Hematopoietic multipotent progenitor cell treated with erythropoietin and hydrocortisone succinate and interleukin-3 and kit ligand, for 15 days (in vitro differentiated cells): ENCODE measurements around the gene ACTN1.
"Not testable (repeated sequence)": the region's sequence is repeated elsewhere in the genome, so short reads cannot be mapped to it uniquely, and the experiment has no call there.

Experiments
- DNase-seq: peaks from one replicate; pipeline ENCODE4 v3.0.0-alpha.2; 2015; ENCODE audit warnings: low spot score

ACTN1 gene

DNA sequence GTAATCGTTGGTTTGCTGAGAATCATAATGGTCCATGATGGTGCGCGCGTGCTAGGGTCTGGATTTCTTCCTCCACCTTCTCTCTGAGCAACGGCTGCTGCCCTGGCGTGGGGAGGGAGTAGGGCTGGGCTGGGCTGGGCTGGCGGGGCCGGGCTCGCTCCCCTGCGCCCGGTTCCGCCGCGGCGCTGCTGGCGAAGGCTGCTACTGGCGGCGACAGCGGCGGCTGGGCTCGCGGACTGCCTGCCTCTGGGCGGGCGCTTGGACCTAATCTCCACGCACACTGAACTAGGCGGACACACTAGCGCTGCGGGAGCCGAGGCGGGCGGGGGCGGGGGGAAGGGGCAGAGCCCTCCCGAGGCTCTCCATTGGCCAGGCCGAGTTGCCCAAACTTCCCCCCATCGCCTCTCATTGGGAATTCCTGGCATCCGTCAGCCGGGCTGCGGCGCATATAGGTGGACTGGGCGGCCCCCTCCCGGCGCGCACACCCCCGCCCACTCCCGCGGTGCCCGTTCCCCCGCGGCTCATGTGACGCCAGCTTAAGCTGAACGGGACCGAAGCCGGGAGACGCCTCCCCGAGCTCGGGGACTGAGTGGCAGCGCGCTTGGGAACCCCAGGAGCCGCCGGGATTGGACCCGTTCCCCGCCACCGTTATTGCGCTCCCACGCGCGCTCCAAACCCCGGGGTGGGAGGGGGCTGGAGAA, at the start of gene ACTN1:
Gene ACTN1 (minus strand): TSS at position 282 of the 701 bp plus-strand sequence. CDS start 246 bp downstream, at position 36.
- DNase-seq = peak; percentile 11

DNA sequence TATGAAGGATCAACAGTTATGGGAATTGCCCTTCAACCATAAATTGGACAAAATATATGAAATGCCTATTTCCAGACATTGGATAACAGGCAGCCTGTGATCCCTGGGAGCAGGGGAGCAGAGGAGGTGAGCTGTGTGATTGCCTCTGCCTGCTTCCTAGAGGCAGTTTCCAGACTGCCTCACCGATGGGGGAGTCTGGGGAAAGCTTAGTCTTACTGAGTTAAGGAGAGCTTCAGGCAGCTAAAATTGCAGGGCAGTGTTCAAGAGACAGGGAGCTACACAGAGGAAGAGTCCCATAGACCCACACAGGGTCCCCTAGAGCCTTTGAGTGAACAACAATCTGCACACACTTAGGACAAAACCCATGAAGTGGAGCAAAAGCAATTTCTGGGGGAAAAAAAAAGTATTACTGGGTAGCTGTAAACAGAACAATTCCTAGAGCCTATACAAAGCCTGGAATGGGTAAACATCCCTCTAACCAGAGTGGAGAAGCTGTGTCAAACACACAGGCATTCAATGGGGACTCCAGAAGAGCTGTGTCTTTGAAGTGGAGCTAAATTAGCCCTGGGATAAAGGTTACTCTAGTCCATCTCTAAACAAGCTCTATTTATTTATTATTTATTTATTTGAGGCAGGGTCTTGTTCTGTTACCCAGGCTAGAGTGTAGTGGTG, 48.3 kb upstream of the ACTN1 start:
- DNase-seq = no peak

DNA sequence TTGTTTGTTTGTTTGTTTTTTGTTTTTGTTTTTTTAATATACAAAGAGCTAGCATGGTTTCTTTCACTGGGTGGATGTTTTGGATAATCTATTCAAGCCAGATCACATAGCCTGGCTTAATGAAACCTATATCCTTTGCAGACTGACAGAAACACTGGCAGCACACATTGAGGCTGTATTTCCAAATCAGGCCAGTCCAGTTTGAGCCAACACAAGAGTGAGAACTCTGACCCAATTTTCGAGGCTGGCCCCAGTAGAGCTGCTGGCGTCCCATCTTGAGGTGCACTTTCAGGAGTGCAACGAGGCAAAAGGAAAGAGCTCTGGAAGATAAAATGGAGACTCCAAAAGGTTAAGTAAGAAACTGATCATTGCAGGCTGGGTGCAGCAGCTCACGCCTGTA, 43.9 kb upstream of the ACTN1 start:
- DNase-seq = no peak

DNA sequence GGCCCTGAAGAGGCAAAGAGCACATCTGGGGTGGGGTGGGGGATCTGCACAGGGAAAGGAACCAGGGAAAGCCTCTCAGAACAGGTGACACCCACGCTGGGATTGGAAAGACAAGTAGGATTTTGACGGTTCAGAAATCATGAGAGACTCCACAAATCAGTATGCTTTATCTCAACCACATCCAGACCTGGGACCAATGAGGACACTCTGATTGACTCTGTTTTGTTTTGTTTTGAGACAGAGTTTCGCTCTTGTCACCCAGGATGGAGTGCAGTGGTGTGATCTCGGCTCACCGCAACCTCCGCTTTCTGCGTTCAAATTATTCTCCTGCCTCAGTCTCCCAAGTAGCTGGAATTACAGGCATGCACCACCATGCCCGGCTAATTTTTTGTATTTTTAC, 43.0 kb upstream of the ACTN1 start:
- DNase-seq = not testable (repeated sequence)

DNA sequence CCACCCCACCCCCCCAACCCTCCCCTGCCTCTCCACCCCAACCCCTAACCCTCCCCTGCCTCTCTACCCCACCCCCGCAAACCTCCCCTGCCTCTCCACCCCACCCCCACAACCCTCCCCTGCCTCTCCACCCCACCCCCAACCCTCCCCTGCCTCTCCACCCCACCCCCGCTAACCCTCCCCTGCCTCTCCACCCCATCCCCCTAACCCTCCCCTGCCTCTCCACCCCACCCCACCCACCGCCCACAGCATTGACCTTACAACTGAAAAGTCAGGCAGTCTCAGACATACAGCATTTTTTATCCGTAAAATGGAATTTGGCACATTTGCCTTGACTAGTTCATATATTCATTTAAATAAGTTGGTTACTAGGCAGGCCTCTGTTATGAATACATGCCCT, 38.6 kb upstream of the ACTN1 start:
- no peak for DNase-seq

DNA sequence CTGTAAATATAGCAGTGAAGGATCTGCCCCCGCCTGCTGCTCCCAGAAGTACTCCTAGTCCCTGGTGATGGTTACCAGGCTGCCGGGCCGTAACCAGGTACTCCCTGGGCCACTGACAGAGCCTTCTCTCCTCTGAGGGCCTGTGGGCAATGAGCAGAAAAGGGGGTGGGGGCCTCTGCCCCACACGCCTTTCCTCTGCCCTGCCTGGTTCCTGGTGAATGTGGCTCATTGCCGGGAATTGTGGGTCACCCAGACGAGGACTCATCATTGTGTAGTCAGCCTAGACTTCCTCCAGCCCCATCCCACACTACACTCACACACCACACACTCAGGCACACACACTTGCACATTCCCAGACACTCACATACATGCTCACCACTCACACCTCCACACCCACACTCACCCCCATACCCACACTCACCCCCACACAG, 35.7 kb upstream of the ACTN1 start:
- DNase-seq = no peak

DNA sequence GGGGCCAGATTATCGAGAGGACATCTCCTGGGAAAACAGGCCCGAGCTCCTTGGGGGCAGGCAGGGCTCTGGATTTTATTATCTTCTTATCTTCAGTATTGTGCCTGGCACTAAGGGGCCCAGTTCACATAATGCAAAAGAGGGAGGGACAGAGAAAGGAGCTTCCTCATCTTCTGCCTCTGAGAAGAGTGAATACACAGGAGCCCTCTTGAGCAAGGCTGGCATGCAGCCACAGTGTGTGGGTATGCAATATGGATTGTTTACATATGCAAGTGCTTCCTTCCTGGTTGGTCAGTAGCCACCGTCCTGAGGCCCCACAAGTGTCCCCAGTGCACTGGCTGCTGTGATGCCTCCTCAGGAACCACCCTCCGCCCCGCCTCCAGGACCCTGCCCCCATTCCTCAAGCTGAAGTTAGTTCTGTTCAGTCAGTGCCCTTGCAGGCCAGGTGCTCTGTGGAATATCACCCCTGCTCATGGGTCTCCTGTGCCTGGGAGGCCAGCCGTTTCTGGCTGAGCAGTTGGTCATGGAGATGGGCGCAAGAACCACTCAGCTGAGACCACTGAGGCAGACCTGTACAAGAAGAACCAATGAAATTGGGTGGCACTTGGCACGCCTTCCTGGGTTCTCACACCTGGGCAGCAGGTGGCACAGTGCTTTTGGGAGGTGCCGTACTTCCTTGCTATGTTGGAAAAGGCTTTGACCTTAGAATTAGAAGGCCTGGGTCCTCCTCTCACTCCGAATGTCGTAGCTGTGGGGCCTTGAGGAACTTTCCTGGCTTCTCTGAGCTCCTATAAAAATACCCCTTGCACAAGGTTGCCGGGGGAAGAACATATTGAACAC, 35.1 kb upstream of the ACTN1 start:
- no peak for DNase-seq

DNA sequence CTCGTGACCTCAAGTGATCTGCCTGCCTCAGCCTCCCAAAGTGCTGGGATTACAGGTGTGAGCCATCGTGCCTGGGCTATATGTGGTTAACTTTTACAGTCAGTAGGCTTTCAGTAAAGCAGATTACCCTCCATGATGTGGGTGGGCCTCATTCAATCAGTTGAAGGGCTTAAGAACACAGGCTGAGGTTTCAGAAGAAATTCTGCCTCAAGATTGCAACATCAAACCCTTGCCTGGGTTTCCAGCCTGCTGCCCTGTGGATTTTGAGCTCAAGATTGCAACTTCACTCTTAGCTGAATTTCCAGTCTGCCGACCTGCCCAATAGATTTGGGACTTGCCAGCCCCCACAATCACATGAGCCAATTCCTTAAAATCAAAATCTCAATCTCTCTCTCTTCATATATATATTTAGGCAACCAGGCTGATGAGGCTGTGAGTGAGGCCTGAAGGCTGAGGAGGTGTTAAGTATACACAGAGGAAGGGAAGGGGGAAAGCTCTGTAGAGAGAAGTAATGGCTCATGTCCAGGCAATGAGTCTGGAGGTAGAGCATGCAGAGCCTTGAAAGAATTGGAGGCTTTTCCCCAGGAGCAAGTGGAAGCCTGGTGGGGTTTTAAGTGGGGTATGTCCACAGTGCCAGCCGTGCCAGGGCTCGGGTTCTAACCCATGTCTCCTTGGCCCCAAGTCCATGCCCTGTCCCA, 33.3 kb upstream of the ACTN1 start:
- DNase-seq = no peak

DNA sequence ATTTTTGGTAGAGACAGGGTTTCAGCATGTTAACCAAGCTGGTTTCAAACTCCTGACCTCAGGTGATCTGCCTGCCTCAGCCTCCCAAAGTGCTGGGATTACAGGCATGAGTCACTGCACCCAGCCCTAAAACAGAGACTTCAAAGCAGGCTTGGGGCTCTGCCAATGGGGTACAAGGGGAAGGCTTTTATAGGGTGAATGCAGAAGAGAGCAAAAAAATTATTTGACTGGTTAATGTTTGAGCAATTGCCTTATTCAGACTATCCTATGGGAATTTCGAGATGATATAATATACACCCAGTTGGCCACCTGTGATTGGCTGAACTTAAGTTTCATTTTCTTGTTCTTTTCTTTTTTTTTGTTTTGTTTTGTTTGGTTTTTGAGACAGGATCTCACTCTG, 31.5 kb upstream of the ACTN1 start:
- DNase-seq = no peak

DNA sequence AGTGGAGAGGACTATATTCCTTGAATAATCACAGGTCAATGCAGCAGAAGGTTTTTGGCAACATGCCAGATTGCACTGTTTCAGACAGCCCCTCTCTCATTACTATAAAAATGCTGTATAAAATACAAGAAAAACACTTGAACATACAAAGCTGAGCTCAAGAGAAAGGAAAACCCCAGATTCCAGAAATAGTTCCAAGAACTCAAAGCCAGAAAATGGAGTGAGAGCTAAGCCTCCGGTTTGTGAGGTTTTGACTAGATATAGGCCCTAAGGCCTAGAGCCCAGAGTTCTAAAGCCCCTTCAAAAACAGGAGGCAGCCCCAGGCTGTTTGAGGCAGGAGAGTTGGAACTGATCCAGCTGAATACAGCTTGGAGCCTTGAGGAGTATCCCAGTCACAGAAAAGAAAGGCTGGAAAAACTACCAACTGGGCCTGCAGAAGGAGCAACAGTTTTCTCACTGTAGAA, 29.4 kb upstream of the ACTN1 start:
- no peak for DNase-seq

DNA sequence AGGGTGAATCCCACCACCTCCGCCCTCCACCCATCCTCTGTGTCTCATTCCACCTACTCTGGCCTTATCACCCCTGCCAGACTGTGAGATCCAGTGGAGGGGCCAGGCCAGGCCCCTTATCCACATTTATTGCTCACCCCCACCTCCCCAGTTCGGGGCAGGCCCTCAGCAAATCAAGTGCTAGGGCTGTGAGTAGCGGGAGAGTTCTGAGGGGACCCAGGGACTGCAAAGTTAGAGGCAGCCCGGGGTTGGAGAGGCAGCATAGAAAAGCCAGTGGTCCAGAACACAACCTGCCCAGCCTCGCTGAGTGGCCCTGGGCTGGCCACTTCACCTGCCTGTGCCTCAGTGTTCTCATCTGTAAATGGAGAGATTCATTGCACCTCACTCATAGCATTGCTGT, 27.2 kb upstream of the ACTN1 start:
- DNase-seq = no peak

DNA sequence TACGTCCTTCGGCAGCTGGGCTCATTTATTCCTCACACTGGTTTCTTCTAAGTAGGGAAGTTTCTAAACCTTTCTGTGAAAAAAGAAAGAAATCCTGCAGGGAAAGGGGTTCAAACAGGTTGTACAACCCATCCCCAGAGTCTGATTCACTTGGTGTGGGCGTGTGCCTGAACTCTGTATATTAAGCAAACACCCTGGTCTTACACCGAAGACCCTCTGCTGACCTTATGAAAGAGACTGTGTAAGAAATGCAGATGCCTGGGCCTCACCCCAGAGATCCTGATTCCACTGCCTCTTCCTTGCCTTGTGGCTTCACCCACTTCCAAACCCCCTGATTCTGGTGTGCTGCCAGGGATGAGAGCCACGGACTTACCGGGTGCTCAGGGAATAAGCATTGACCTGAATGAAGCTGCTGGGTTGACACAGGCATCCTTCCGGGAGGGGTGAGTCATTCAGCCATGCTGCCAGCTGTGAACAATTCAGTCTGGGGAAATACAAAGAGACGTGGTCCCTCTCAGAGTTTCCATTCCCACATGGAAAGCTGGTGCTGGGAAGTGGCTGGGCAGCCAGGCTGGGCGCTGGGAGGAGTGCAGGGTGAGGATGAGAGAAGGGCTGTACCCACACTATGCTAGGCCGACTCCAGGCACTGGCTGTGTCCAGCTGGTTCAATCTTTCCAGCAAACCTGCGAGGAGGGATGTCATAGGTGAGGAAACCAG, 26.5 kb upstream of the ACTN1 start:
- no peak for DNase-seq

DNA sequence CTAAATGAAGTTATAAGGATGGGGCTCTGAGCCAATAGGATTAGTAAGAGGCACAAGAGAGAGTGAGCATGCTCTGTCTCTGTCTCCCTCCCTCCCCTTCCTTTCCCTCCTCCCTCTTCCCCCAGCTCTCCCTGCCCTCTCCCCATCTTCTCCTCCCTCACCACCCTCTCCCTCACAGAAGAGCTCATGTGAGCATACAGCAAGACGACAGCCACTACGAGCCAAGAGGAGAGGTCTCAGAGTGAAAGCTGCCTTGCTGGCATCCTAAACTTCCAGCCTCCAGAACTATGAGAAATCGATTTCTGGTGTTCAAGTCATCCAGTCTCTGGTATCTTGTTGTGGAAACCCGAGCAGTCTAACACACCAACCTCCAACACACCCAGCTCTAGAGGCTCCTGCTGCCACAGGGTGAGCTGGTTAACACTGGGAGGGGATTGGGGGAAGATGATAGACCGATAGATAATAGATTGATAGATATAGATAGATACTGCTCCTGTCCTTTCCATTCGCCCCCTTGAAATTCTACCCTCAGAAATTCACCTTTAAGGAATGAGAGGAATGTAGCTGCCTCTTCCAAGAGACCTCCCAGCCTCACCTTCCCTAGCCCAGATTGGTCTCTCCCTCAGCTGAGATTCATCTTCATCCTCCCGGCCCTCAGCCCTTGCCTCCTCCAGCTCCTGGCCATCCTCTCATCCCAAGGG, 25.8 kb upstream of the ACTN1 start:
- DNase-seq = no peak

DNA sequence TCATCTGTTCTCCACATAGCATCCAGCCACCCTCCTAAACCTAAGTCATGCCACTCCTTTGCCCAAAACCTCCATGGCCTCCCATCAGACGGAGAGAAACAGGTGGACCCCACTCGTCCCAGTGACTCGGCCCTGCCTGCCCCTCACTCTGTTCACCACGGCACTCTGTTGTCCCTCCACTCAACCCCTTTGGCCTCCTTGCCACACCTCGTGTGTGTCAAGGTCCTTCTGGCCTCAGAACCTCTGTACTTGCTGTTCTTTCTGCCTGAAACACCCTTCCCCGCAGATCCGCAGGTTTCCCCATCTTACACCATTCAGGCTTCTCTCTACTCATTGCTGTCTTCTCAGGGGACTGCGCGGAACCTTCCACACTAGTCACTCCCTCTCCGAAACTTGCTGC, 24.5 kb upstream of the ACTN1 start:
- no peak for DNase-seq

DNA sequence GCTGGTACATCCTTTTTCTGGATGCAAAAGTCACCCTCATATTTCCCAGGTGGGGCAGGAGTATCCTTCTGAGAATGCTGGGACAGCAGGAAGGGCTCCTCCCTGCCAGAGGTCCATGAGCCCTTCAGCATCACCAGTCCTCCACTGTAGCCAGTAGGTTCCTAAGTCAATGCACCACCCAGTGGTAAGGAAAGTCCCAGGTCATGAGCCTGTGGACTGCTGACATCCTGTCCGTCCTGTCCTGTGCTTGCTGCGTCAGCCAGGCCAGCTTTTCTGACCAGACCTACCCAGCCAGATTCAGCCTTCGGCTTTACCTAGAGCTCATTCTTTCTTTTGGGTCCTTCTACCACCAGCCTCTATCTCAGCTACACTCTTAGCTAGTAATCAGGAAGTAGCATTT, 23.0 kb upstream of the ACTN1 start:
- no peak for DNase-seq

DNA sequence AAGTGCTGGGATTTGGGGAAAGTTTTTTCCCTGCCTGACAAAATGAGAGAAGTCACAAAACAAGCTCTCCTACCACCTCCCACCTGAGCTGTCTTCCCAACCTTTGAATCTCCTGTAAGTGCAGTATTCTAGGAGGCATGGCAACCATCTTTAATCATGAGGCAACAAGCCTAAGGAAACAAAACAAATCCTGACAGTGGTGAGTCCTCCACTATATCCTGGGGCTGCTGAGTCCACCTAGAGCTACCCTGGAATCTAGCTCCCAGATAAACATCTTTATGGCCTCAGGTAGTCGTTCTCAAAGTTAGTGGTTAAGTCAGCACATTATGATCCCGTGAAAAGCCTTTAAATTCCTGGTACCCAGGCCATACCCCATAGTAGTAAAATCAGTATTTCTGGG, 22.3 kb upstream of the ACTN1 start:
- no peak for DNase-seq

DNA sequence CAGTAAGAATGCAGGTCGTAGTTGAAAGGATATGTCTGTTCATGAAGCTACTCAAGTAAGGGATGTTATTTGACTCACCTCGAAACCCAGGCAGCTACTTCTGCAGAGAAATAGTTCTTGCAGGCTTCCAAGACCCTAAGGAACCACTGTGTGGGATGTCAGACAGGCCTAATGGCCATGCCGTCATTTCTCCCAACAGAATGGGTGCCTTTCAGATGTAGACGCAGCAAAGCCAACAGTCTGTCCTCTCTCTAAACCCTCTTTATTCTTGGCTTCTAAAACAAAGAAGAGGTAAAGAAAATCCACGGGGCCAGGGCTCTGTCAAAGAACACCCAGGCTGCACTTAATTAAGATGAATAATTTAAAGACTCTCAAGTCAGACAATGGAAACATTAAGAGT, 19.0 kb upstream of the ACTN1 start:
- no peak for DNase-seq

DNA sequence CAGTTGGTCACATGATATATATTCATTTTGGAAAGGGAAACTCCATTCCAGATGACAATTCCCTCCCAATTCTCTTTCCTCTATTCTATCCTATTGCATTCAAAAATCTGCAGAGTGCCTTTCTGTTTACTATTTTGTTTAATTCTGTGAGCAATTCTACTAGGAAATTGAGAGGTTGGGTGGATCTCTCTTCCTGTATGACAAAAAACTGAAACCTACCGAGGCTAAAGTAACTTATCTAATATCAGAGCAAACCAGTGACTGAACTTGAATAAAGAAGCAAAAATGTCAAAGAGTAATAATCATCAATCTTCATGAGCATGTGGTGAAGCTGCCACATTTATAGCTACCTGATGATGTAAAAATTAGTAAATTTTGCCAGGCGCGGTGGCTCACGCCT, 16.6 kb upstream of the ACTN1 start:
- no peak for DNase-seq

DNA sequence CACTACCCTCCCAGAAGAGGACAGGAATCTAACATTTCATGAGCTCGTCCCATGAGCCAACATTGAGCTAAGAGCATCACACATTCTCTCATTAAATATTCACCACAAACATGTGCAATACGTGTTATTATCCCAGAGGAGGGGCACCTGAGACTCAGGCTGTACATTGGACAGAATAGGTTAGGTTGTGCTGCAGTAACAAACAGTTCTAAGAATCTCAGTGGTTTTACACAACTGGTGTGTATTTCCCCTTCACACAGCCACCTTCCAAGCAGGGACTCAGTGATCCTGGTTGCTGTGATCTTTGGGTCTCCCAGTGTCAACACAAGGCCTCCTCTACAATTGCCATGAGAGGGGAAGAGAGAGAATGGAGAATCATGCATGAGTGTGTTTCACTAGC, 15.0 kb upstream of the ACTN1 start:
- no peak for DNase-seq

DNA sequence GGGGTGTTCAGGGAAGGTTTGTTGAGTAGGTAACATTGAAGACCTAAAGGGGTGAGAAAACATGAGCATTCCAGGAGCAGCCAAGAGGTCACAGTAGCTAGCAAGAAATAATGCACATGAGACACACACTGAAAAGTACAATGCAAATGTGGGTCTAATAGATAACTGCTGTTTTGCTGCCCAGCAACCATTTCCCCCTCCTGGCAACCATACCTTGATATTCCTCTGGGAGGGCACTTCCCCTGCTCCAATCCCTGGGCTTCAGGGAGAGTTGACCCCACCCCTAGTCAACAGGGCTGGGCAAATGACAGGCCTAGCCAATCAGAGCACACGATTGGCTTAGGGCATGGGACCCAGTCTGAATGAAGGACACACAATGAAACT, 8.5 kb upstream of the ACTN1 start:
- DNase-seq = no peak
